ELF-1 (cell line): Measurements from ENCODE around the gene GRM7.

Experiments used
- DNase-seq: peaks from one replicate; pipeline ENCODE4 v3.0.0-alpha.2; 2016; ENCODE audit warnings: low read depth, low spot score

The GRM7 gene

DNA sequence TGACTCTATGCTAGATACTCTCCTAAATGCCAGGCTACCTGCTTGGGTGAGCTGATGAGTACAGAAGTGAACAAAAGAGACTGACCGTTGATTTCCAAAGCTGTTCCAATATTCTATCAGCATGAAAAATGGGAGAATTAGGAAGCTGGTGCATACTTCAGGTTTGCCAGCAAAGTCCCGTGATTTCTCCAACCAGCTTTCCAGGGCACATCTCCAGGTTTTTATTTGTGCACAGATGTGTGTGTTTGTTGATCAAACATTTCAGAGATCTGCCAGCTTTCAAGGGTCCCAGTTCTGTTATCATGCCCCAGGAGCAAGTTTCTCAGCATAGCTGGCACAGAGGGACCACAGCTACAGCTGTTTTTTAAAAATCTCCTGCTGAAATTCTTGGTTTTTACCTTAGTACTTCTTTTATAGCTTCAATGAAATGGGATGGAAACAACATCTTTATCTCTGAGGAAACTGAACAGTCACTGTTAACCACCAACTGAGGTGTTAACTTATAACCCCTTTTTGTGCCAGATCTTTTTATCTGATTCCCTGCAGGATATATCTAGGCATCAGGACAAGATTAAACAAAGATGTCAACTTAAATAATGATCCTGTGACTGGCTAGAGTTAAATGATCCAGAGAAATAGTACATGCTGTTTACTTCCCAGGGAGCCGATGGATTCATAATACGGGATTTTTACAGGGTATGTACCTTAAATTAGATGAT, 380.8 kb downstream of the GRM7 start:
- no peak for DNase-seq

DNA sequence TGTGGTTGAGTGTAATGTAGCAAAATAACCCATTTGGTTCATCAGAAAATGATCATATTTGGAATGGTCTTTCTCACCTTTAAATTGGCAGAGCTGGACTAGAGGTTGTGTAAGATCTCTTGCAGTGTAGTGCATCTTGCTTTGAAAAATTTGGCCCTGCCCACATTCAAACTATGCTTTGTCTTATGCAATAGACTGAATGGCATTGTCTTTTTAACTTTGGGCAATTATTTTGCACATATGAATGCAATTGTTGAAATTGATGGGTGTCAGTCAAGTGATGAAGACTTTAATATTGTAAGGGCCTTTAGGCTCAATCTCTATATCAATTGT, 381.4 kb downstream of the GRM7 start:
- no peak for DNase-seq

DNA sequence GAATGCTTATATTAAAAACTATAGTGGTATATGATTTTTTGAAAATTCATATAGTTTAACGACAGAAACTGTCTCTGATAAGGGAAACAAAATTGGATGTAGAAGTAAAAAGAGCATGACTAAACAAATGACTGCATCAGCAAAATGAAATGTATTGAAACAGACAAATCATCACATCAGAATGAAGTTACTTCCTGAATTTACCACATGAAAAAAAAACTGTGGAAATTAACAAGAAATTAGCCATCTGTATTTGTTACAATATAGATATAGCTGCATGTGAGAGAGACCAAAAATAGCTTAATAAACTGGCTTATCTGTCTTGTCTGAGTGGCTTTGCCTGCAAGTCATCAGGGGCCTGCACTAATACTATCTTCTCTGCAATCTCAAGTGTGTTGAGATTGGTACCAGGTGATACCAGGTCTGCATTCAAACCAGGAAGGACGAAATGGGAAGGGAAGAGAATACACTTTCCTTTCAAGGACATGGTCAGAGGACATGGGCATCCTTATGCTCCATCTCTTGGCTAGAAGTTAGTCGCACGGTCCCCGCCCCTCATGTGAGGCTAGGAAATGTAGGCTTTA, 388.7 kb downstream of the GRM7 start:
- no peak for DNase-seq

DNA sequence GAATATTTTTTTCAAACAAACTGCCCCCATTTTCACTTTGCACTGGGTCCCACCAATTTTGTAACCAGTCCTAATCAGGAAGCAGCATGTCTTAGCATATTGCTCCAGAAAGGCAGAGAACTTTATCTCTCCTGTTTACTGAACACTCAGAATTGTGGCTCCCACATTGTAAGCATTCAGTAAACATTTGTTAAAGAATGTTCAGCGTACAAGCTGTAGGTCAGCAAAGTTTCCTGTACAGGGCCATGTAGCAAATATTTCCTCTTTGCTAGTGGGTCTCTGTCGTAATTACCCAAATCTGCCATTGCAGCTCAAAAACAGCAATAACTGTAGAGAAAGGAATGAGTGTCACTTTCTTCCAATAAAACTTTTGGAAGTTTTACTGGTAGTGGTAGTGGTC, 393.3 kb downstream of the GRM7 start:
- no peak for DNase-seq

DNA sequence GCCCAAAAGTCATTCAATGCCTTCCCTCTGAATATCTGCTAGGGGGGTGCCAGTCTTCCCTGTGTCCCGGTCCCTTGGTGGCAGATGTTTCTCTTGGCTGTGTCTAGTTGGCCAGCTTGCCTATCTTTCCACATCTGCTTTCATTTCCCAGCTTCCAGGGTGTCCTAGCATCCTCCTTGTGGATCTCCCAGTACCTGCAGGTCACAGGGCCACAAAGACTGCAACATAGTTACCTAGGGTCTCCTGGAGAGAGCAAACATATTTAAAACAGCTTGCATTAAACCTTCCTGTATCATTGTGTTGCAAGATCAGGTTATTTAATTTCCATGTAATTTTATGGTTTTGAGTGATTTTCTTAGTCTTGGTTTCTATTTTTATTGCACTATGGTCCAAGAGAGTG, 400.1 kb downstream of the GRM7 start:
- DNase-seq: no peak

DNA sequence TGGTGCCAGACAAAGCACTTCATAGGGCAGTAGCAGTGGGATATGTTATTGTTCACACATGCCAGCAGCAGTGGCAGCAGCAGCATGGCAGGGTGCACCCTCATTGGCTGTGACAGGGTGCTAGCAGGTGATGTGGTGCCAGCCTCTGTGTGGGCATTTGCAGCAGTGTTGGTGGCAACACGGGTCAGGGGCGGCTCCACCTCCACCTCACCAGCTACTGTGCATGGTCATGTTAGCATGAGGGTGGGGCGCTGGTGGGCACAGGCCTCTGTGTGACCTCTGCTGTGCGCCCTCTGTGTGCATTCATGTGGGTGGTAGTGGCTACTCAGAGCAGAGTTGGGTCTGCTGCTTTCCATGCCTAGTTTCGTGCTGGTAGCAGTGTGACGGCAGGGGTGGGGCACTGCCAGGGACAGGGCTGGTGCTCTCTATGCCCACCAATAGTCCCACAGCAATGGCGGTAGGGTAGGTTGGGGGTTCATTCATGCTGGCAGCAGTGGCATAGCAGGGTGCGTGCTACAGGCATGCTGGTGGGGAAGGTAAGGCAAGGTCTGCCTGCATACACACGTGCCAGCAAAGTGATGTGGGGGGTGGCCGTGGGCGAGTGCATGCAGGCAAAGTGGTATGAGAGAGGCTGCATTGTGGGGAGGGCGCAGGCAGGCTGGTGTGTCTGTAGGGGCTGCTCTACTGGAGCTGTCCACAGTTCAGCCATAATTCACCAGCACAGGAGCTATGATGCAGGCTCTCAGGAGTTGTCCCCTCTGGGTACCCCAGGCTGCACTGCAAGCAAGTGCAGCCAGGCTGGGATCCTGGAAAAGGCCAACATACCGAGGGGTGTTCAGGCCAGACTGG, 402.7 kb downstream of the GRM7 start:
- no peak for DNase-seq

DNA sequence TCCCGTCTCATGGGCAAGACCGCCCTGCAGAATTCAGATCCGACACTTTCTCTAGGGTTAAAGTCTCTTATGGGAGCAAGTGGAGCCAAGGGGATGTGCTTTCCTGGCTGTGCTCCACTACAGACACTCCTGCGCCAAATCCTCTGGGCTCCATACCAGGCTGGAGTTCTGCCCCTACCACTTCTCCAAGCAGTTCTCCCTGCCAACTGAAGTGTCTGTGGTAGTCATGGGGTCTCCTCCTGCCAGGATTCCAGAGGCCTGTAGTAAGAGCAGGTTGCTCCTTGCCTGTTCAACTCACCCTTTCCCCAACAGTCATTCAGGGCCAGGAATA, 403.2 kb downstream of the GRM7 start:
- DNase-seq: no peak

DNA sequence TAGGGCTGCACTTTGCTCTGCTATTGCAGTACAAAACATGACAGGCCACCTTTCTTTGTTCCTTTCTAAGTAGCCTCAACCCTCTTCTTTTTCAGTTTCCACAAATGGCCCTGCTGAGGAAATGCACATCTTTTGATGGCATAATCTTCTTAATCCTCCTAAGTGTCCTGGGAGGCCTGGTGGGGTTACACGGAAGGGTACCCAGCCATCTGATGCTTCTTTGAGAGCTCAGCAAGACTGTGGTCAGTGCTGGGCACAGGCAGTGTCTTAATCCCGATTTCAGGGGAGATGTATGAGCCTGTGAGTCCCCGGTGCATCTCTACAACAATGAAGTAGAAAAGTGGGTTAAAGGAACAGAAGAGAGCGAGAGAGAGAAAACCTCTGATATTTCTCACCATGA, 404.8 kb downstream of the GRM7 start:
- no peak for DNase-seq

DNA sequence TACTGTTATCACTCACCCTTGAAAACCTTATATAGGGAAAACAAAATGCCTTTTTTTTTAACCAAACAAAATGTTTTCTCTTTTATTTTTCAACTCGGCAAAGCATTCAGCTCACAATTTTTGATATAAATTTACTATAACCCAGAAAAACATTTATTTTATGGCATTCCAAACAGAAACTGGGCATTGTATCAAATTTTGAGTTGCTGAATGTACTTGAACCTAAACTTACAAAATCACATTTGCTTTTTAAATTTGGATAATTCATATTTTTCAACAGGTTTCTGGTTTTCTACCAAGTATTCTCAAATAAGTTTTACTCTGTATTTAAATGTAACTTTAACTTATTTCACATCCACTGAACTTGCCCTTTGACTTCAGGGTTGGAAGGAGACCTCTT, 405.6 kb downstream of the GRM7 start:
- DNase-seq: no peak

DNA sequence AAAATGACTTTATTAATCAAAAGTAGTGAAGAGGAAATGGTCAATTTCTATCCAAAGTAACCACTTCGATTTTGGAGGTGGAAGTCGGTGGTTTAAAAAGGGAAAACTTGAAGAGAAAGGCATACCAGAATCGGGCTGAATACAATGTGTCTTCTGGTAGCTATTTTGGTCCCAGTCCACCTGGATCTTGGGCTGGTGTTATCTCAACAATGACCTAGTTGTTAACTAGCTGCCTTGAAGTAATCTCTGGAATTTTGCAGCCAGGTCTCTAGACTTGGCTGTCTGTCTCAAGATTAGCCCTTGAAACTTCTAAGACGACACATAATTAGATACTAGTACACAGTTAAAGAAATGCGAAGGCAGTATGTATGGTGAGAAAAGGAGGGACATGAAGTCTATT, 409.8 kb downstream of the GRM7 start:
- DNase-seq: no peak

DNA sequence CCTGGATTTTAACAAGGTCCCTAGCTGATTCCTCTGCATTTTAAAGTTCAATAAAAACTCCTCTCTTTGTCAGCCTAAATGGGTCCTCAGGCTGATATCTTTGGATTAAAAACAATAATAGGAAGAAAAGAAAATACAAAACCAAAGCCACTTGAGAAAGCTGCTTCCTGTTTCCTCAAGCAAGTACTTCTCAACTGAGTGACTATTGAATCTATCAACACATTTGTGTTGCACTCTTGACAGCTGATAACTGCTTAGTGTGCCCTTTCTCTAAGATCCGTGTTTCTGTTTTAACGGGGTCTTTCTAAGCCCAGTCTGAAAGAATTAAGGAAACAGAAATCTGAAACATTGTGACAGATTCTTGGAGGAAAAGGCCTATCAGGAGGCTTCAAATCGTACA, 410.7 kb downstream of the GRM7 start:
- DNase-seq: no peak

DNA sequence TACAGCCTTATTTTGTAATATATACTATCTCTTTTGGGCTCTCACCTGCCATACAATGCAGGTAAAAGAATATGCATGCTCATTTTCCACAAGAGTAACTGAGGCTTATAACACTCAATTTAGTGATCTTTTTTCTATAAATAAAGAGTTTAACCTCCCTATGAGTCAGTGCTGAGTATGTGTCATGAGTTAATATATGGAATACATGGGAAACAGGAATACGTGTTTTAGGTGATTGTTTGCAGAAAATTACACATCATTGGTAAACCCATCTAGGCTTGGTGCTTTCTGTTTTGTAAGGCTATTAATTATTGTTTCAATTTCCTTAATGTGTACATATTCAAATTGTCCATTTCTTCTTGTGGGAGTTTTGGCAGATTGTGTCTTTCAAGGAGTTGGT, 411.3 kb downstream of the GRM7 start:
- no peak for DNase-seq

DNA sequence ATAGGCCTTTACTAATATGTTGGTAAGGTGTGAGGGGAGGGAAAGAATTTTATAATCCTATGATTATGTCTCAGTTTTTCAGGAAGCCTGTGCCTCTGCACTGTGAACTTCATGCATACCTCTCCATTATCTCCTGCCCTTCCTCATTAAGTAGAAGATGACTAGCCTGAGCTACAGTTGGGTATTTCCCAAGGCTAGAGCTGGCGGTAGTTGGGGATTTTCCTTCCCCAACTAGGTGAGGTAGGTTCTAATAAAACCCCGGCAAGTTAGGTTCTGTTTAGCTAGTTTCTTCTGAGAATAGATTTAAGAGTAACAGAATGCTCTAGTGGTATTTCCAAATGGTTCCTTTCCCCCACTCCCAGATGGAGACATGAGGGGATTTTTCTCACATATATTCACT, 414.5 kb downstream of the GRM7 start:
- no peak for DNase-seq

DNA sequence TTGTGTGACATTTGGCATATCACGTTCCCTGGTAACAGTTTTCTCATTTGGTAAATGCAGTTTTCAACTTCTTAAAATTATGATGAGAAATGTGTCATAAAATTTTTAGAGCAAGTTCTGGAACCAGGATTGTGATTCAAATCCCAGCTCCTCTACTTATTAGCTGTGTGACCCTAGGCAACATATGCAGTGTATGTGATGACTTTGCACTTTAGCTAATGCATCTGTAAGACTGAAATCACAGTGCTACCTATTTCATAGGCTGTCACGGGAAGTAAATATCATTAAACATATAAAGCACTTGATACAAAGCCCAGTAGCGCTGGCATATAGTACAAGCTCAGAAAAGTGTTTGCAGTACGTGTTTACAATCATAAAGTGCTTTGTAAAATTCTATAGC, 419.4 kb downstream of the GRM7 start:
- no peak for DNase-seq

DNA sequence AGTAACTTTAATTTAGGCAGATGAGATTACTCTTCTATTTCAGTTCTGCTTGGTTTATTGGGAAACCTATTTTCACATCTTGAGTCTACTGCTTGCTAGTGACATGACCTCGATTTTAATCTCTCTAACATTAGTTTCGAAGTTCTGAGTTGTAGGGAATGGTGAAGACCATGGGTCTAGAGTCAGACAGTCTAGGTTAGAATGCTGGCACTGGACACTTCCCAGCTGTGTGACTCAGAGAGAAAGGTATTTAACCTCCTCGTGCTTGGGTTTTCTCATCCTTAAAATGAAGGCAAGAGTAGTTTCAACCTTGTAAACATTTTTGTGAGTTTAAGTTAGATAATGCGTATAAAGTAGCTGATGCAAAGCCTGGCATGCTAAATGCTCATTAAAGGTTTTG, 422.1 kb downstream of the GRM7 start:
- no peak for DNase-seq

DNA sequence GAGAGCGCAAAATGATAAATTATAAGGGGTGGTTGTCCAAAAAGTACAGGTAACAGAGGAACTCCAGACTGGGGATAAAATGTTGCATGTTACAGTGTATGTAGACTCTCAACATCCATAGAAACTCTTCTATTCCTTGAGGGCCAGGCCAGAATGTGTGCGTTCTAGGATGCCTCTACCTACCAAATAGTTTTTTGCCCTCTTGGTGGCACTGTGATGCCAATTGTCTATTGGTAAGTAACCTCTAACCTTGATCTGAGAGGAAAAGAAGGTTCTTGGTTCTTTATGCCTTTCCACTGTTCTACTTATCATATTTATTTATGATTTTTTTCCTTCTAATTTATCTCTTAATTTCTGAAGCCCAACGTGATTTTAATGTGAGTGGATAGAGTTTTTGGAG, 424.6 kb downstream of the GRM7 start:
- no peak for DNase-seq

DNA sequence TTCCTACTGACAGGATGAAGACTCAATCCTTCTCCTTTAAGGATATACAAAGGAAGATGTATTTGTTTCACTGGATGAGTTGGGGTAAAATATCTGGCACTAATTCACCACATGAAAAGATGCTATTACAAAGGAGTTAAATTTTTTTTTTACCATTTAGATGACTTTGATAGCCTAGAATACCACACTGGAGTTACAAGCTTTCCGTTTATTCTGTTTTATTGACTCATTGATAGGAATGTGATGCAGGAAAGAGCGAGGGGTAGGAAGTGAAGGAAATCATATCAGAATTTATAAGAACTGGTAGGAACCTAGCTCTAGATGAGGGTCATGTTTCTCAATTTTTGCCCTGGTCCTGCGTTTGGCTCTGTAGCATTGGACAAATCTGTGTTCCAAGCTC, 427.2 kb downstream of the GRM7 start:
- no peak for DNase-seq

DNA sequence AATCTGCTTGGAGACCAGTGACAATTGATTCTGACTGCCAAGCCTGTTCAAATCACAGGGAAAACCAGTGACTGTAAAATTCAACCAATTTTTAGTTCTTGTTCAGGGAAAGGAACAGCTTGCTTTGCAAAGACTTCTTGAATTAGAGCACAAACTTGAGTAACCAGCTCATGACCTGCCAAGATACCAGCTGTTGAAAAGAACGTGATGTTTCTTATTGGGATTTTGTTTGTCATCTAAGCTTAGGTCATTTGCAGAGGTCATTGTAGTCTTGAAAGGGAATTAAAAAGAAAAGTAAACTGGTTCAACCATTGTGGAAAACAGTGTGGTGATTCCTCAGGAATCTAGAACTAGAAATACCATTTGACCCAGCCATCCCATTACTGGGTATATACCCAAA, 428.2 kb downstream of the GRM7 start:
- DNase-seq: no peak

DNA sequence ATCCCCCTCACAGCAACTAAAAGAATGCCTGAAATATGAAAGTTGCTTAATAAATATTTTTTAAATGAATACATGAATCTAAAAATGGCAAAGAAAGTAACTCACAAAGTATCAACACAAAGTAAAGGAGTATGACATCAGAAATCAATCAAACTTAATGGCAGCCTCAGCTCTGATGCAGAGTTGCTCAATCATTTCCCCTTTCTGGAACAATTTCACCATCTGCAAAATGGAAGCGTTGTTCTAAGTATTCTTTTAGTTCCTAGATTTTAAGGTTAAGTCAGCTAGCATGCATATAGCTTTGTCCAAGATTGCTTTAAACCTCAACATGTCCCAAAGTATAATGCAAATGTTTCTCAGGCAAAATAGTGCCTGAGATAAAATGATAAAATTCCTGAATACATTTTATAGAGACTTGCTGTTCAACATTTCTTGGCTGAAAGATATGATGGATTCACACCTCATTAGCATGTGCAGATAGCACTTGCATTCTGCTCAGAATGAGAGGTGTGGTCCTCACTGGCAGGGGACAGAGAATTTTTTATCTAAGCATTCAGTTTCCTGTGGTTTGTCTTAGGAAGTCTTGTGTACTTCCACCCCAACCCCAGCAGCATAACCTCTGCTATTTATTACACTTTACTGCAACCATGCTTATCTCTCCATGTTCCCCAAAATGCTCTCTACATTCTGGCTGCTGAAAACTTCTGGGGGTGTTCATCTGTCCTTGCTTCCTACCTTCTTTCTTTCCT, 429.3 kb downstream of the GRM7 start:
- DNase-seq: no peak

DNA sequence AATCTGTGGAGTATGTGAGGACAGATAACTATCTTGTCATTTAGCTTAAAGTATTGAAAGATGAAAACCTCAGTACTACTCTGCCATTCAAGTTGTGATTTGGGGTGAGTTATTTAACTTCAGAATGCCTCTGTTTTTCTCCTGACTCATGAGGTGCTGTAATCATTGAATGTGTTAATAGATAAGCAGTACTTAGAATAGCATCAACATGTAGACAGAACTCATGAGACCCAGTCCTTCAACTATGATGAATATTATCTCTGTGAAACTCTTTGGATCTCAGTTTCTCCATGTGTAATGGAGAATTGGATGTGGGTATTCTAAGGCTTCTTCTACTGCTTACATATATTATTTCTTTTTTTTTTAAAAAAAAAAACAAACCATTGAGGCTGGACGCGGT, 431.4 kb downstream of the GRM7 start:
- DNase-seq: no peak

DNA sequence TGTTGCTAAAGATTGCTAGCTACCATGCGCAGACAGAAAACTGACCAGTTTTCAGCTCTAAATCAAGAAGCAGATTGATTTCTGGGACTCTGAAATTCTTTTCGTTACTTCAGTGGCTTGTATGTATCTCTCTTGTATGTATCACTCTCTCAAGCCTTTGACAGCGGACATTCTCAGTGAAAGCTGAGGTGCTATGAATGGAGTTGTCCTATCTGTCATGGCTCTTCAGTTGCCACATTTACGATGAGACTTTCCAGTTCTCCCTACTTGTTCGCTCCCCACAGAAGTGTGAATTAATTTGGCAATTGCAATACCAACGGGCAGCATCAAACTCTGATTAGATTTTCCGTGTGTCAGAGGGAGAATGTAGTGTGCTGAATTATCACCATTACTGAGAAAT, 432.4 kb downstream of the GRM7 start:
- no peak for DNase-seq

DNA sequence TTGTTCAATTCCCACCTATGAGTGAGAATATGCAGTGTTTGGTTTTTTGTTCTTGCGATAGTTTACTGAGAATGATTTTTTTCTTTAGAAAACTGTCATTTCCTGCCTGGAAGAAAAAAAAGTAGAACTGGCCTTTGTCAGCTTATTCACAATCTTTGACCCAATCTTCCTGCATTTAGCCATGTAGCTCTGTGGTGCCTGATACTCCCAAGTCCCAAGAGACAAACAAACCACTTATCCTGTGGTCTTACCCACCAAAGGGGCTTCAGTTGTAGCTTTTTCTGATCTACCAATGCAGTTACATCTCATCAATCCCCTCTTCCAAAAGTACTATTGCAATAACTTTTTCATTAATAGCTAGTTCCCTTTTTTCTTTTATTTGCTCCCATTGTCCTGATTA, 444.6 kb downstream of the GRM7 start:
- no peak for DNase-seq

DNA sequence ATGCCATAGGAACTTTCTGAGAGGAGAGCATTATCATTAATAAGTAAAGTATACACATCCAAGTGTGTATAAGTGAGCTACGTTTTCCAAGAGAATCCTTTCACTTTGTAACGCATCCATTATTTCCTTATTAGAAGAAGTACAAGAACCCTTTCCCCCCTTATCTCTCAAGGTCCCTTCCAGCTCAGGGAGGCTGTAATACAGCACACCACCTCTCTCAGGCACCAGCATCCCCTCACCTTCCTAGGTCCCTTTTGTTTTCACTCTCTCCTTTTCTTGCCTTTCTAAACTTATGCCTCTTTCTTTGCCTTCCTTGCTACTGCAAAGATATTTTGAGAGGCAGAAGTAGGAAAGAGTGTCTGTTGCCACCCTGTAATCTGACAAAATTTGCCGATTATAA, 446.0 kb downstream of the GRM7 start:
- DNase-seq: no peak
